IPS DF 4.7 (cell line): ENCODE results near the gene PAQR8.
"Not testable (repeated sequence)": the region's sequence is repeated elsewhere in the genome, so short reads cannot be mapped to it uniquely, and the experiment has no call there.

ENCODE experiments used
- DNase-seq: peaks from one replicate; pipeline ENCODE4 v3.0.0-alpha.2; 2013; ENCODE audit warnings: low spot score; ENCODE audit errors: extremely low read depth

Gene PAQR8

DNA sequence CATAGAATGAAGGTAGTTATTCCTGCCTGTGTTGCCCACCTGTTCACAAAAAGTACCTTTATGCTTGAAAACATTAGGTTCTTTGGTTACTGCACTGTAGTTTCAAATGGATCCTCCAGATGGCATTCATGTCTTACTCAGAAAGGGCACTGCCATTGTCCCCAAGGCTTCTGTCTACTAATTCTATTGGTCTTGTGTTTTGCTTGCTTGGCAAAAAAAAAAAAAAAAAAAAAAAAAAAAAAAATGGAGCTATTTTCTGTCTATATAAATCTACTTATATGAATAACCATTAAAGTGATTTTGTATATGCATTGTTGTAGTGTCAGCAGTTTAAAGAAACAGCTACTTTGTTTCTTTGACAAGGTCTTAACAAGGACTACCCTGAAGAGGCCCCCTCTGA lies 45.5 kb downstream of the PAQR8 start:
- DNase-seq = no peak

DNA sequence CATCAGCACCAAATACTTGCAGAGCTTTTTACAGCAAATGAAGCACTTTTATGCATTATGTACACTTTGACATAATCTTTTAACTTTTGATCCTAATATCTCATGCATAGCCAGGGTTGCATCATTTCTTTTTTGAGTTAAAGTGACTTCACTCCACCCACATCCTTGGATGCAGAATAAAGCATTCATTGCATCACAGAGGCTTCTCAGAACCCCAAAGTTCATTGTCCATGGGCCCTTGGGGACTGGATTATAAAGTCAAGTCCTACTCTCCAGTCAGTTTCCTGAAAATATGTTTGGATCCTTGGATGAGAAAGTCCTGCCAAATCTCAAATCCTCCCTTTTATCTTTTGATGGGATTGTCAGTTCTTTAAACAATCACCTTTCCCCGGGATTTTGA lies 47.5 kb downstream of the PAQR8 start:
- DNase-seq = no peak

DNA sequence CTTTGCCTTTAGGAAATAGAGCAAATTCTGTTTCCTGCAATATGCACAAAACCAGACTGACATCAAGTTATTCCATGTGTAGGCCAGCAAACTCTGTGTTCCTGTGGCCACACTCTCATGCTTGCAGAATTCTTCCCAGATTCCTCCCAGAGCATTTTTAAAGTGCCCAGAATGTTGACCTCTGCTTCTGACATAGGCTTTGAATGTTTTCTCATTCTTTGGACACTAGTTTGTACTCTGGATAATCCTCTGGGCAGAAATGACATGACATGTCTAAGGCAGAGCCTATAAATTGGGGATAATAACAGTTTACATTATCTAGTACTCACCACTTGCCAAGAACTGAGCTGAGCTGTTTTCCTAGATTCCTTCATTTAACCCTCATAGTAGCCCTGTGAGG lies 49.0 kb downstream of the PAQR8 start:
- DNase-seq = no peak

DNA sequence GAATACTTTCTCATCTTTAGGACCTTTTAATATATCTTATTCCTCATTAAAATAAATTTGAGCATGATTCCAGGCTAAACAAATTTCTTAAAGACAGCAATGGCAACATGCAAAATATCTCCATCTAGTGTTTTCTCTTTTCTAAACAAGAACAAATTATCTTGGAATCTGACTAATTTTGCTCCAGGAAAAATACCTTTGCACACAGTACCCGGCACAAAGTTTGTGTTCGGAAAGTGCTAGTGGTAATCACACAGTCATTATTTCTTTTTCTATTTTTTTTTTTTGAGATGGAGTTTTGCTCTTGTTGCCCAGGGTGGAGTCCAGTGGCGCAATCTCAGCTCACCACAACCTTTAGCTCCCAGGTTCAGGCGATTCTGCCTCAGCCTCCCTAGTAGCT lies 50.0 kb downstream of the PAQR8 start:
- DNase-seq = no peak

DNA sequence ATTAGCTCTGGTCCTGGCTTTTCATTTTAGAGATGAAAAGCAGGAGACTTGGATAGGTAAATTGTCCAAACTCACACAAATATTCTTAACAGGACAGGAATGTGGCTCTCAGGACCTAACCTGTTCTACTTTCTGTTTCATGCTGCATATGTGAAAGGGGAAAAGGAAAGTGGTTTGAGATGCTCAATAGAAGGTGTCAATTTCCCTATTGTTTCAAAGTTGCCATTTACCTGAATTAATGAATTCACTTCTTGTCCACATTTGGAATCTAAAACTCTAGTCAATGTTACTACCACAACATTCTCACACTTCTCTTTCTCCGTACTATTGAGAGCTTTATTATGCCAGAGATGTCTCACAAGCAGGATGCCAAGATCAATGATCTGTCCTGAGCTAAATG lies 53.4 kb downstream of the PAQR8 start:
- DNase-seq = no peak

DNA sequence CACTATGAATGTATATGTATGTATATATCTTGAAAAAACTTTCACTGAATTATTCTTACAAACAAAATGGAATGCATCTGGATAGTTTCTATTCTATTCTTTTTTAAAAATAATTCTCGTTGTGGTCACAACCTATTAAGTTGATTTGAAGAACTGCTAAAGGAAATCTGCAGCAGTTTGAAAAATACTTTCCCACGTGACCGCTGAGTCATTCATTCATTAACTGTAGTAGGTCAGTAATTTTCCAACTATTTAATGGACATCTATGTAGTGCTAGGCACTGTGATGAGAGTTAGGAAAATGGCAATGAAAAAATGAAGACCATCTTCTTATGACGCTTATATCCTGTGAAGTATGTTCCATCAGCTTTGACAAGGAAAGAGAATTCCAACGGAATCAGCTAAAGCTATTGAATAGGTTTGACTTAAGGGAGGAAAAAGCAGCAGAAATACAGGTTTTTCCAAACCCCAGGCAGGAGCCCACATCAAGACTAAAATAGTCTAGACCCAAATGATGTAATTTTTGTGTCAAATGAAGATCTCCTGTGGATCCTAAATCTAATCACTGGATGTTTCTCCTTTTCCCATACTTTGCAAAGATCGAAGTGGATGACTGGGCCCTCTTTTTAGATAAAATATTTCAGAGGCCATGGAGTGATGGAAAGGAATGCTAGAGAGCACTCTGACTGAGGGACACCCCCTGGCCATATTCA lies 54.1 kb downstream of the PAQR8 start:
- DNase-seq = no peak

DNA sequence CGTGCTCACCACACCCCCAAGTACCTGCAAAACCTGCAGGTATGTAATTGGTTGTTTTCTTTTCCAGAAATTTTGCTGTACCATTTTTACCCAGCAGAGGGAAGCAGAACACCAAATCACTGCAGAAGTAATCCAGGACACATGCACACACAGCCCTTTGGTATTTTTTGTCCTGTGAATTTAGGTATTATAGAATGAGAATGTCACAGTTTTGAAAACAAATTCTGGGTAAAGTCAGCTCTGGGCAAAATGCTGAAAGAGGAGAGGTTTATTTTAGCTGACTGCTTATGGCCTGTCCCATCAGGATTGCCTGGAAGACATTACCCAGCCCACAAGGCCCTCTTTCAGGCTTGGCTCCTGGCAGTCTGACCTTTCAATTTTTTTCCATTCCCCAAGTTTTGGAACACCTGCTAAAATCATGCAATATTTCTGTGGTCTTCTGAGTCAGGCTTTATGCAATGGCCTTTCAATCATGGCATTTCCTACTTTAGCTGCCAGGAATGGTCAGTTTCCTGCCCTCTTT lies 54.7 kb downstream of the PAQR8 start:
- no peak for DNase-seq

DNA sequence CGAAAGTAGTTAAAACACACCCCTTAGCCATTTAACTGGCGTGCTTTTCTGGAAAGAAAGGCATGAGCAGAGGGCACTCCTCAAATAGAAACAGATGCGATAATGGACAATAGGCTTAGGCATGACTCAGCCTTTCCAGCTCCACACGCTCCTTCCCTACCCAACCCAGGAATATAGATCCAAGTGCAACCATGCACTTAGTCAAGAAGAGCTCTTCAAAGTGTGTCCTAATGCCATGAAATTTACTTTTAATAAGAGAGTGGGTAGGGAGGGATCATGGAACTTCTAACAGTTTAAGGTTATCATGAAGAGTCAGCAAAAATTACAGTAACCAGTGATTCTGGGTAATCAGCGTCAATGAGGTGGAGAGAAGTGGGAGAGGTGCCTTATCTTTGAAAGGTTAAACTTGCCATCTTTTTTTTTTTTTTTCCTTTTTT lies 55.7 kb downstream of the PAQR8 start:
- DNase-seq = no peak

DNA sequence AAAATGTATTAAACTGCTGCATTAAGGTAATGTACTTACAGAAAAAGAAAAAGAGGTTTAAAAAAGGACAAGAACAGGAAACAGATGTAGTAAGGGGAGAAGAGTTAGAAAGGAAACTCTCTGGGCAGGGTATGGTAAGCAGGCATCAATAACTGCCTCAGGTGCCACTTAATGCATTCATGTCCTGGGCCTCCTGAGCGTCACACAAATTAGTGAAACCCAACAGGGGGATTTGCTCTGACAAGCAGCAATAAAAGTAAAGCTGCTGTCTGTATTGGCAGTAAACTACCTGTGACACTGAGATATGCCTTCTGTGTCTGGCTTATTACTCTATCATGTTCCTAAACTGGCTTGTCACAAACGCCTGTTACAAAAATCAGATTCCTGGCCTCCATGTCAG lies 56.7 kb downstream of the PAQR8 start:
- DNase-seq = no peak

DNA sequence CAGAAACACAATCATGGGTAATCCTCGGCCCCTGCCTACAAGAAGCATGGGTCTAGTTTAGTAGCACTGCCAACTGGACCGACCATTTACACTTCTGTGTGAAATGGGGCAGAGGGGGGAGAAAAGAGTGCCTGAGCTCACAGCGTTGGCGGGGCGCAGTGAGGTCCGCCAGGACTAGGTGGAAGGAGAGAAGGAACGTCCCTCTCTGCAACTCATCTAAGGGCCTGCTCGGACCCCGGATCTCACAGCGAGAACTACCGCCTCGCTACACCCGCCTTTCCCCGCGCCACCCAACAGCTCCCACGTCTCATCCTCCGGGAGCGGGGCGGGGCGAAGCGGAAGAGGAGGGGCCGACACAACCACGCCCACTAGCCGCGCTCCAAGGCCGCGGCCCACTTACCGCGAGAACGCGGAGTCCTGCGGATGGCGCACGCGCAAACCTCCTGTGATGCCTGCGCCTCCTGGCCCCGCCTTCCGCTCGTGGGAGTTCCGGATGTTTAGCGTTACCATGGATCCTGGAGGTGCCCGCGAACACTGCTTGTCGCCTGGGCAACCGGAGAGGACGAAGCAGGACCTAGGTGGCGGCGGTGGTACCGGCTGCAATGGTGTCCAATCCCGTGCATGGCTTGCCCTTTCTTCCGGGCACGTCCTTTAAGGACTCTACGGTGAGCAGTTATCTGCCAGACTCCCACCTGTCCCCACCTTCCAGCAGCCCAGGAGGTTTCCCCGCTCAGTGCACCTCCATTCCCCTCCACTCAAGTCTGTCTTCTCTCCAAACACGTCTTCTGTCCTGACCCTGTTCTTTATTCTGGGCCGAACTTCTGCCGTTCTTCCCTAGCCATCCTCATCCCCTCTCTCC lies 58.1 kb downstream of the PAQR8 start, which contains the start of gene EFHC1:
TSS of gene EFHC1 (plus strand) at position 534 of the 859 bp plus-strand sequence. CDS start at position 603, 69 bp downstream.
- DNase-seq = peak; percentile 92

DNA sequence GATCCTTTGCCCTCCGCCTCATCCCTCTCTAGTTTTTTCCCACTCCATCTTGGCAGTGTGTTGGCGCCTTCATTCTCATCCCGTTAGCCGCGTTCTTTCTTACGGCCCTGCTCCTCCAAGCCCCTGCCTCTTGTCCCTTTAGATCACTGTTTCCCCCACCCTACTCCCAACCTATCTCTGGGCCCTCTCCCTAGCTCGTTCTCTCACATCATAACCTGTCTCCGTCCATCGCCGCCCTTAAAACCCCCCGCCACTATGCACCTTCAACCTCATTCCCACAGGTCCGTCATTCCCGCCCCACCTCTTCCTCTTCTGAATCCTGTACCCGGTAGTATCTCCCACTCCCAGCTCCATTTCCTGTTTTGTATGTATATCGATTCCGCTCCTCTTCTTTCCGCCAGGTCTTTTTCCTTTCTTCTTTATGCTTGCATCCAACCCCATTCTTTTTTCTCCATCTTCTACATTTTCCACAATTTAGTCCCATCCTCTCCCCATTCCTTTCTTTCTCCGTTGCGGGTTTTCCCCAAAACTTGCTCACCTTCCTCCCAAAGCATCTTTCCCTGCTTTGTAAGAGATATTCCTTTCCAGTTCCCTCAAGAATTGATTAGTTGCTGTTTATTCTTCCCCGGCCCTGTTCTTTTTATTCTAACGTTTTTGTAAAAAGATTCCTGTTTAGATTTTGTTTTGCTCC lies 58.9 kb downstream of the PAQR8 start:
- DNase-seq = no peak

DNA sequence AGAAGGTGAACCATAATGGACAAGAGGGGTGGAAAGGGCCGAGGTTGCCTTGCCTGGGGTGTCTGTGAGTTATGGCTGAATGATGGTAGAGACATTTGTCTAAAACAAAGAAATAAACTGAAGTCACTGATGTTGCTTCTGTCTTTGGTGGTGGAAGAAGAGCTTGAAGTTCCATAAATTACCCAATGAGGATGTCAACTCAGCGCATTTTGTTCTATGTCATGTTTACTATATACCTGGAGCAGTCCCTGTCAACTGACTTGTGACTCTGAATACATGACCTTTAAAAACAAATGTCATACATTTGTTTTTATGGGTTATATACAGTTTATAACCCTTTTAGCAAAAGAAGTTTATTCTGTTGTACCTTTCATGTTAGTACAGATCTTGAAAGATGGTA lies 60.2 kb downstream of the PAQR8 start:
- DNase-seq = no peak

DNA sequence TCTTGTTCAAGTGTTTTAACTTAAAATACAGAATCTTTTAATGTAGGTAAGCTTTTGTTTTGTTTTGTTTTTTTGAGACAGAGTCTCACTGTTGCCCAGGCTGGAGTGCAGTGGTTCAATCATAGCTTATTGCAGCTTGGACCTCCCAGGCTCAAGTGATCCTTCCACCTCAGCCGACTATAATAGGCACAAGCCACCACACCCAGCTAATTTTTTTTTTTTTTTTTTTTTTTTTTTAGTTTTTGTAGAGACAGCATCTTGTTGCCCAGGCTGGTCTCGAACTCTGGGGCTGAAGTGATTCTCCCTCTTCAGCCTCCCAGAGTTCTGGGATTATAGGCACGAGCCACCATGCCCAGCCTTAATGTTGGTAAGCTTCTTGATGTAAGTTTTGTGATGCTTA lies 61.5 kb downstream of the PAQR8 start:
- DNase-seq = no peak

DNA sequence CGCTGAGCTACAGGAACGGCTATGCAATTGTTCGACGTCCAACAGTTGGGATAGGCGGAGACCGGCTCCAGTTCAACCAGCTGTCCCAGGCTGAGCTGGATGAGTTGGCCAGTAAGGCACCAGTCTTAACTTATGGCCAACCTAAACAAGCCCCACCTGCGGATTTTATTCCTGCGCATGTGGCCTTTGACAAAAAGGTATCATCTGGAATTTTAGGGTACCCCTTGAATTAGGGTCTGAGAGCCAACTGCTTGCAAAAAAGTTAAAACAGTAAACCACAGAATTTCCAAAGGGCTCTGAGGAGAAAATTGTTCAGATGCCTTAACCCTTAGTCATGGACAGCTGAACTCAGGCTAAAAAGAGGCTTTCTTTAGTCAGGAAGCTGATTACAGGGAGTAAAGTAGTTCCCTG lies 62.0 kb downstream of the PAQR8 start:
- no peak for DNase-seq

DNA sequence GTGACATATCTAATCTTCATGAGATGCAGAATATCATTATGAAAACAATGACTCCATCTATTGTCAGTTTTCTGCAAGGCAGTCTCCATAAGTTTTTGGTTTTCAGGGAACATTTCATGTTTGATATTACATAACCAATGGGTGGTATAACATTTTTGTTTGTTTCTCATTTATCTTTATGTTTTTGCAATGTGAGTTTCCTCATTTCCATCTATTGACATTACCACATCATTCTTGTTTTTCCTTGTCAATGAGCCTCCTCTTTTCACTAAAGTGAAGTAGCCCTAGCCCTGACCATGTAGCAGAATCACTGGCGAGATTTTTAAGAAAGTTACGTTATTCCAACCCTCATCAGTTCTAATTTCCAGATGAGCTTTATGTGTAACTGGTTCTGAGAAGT lies 62.6 kb downstream of the PAQR8 start:
- no peak for DNase-seq

DNA sequence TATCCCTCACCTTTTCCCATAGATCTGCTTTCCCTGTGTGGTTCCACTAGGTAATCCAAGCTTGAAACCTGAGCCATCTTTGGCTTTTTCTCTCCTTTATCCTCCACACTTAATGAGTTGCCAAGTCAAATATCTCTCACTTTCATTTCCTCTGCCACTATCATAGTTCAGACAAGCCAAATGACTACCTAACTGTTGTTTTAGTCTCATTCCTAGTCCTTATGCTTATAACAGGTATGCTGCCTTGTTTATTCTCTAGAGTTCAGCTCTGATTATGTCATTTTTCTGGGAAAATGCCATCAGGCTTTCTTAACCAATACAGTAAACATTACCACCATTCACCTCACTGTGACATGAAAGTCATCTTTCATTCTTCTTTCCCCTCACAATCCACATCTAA lies 64.7 kb downstream of the PAQR8 start:
- DNase-seq = no peak

DNA sequence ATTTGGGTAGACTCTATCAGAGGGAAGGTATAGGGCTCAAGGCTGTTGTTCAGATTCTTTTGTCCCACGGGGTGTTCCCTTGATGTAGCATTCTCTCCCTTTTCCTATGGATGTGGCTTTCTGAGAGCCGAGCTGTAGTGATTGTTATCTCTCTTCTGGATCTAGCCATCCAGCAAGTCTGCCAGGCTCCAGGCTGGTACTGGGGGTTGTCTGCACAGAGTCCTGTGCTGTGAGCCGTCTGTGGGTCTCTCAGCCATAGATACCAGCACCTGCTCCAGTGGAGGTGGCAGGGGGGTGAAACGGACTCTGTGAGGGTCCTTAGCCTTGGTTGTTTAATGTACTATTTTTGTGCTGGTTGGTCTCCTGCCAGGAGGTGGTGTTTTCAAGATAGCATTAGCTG lies 71.3 kb downstream of the PAQR8 start:
- not testable (repeated sequence) for DNase-seq

DNA sequence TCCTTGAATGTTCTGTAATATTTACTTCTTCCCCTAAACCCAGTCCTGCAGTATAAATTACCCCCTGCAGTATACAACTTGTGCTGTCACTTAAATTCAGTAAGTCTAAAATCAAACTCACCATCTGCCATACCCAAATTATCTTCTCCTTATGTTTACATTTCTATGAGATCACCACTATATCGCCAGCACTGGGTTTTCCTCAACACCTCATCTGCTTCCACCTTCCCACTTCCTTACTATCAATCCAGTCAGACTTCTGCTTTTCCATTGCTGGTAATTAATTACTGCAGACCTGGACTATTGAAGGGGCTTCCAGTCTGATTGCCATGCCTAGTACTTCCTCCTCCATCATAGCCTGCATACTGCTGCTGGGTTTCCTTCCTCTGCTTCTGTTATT lies 73.4 kb downstream of the PAQR8 start:
- DNase-seq = no peak

DNA sequence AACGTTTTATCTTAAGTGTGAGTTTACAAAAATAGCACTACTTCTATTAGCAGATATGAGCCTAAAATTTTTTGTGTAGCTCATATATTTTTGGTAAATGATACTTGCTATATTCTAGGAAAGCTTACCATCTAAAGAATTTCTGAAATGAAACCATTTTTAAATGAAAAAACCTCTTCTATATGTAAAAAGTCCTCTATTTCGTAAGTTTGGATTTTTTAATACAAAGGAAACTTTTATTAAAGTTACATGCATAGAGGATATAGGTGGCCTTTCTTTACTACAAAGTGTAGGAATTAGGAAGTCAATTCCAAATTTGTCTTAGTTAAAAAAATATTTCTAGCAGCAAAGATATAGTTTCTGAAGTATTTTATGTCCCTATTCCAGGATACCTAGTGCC lies 77.0 kb downstream of the PAQR8 start:
- no peak for DNase-seq

DNA sequence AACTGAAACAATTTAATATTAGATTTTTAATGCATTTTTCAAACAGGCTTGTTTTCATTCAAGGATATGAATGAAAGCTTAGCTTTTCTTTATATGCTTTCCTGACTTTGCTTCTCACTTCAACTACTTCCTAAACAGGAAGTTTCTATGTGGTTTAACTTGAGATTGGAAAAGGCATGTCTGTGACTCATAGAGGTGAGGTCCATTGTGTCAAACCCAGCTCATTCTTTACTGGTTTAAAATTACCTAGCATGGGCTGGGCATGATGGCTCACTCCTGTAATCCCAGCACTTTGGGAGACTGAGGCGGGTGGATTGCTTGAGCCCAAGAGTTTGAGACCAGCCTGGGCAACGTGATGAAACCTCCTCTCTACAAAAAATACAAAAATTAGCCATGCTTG lies 92.6 kb downstream of the PAQR8 start:
- DNase-seq = no peak

DNA sequence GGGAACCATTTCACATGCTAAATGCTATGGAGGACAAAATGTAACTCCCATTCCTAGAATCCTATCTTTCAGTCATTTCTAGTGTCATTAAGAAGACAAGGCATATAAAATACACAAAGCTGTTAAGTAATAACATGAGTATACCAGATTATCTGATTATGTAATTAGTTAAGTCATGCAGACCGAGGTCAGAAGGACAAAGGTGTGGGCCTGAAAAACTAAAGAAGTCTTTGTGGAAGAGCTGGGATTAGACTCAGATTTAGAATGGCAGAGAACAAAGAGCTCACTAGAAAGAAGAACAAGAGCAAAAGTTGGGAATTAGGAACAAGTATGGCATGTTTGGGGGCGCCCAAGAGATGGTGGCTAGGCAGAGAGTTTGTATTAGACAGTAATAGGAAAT lies 95.1 kb downstream of the PAQR8 start:
- DNase-seq = no peak
